ENCODE measurements around the gene CEP63. TPM values are rescaled to one million over a fixed set of nuclear protein-coding genes. Genes with fewer than 3 reads are reported as not detected.

Gene CEP63
- polyA plus RNA-seq, 1 donor from 2014 or later: 14.1 TPM

GRCh38 chr3:134448664-134449063 is 37.2 kb upstream of the CEP63 start:
- no peak for TF ChIP-seq CTCF (IDR thresholded peaks at IDR 0.05; ENCODE audit: poor library complexity, severe bottlenecking)
- no peak for TF ChIP-seq SMC3 (conservative IDR thresholded peaks at IDR 0.05; ENCODE audit: poor library complexity)
- TF ChIP-seq, protein P1, sequence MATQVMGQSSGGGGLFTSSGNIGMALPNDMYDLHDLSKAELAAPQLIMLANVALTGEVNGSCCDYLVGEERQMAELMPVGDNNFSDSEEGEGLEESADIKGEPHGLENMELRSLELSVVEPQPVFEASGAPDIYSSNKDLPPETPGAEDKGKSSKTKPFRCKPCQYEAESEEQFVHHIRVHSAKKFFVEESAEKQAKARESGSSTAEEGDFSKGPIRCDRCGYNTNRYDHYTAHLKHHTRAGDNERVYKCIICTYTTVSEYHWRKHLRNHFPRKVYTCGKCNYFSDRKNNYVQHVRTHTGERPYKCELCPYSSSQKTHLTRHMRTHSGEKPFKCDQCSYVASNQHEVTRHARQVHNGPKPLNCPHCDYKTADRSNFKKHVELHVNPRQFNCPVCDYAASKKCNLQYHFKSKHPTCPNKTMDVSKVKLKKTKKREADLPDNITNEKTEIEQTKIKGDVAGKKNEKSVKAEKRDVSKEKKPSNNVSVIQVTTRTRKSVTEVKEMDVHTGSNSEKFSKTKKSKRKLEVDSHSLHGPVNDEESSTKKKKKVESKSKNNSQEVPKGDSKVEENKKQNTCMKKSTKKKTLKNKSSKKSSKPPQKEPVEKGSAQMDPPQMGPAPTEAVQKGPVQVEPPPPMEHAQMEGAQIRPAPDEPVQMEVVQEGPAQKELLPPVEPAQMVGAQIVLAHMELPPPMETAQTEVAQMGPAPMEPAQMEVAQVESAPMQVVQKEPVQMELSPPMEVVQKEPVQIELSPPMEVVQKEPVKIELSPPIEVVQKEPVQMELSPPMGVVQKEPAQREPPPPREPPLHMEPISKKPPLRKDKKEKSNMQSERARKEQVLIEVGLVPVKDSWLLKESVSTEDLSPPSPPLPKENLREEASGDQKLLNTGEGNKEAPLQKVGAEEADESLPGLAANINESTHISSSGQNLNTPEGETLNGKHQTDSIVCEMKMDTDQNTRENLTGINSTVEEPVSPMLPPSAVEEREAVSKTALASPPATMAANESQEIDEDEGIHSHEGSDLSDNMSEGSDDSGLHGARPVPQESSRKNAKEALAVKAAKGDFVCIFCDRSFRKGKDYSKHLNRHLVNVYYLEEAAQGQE (IDR thresholded peaks at IDR 0.05; ENCODE audit: borderline replicate concordance): no peak
- no peak for TF ChIP-seq RAD21 (conservative IDR thresholded peaks at IDR 0.05)
- no peak for TF ChIP-seq EZH2 (IDR thresholded peaks at IDR 0.05; ENCODE audit: borderline replicate concordance, insufficient read depth, low read length, poor library complexity, severe bottlenecking)
- TF ChIP-seq TAF1 (IDR thresholded peaks at IDR 0.05; ENCODE audit: low read depth): no peak
- no peak for TF ChIP-seq EP300 (conservative IDR thresholded peaks at IDR 0.05; ENCODE audit: poor library complexity, severe bottlenecking)
- TF ChIP-seq POLR2AphosphoS5 (IDR thresholded peaks at IDR 0.05): no peak
- no peak for TF ChIP-seq MXI1 (conservative IDR thresholded peaks at IDR 0.05; ENCODE audit: poor library complexity, severe bottlenecking)

DNA sequence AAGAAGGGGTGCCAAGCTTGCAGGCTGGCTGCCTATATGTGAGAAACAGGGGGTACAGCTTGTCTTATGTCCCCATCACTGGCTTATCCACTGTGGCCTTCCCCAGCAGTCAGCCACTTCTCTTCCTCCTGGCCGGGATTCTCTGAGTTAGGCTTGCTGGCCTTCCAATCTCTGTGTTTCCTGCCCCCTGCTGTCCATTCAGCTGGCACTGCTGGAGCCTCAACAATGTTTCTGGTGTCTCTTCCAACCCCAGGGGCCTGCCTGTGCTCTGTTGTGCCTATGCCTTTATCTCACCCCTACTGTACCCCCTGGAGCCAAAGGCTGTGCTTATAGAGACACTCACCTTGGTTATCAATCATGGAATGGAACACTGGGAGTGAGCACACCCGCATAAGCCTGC is 36.6 kb upstream of the CEP63 start:
- no peaks in the 10 kb centered on the region for H3K27me3 ChIP-seq (ENCODE audit: insufficient read depth, low read depth, low read length)
- no peaks in the 10 kb centered on the region for H3K79me2 ChIP-seq (replicated peaks; ENCODE audit: insufficient read depth, low read length)
- H3K4me3 ChIP-seq (ENCODE audit: low read length): no peak overlapping the region
- TF ChIP-seq POLR2AphosphoS5 (IDR thresholded peaks at IDR 0.05): no peak
- no peak for TF ChIP-seq EZH2 (IDR thresholded peaks at IDR 0.05; ENCODE audit: borderline replicate concordance, insufficient read depth, low read length, poor library complexity, severe bottlenecking)
- no peak for TF ChIP-seq CTCF (IDR thresholded peaks at IDR 0.05; ENCODE audit: poor library complexity, severe bottlenecking)
- TF ChIP-seq EP300 (conservative IDR thresholded peaks at IDR 0.05; ENCODE audit: poor library complexity, severe bottlenecking): no peak
- no peak for TF ChIP-seq TAF1 (IDR thresholded peaks at IDR 0.05; ENCODE audit: low read depth)
- TF ChIP-seq MXI1 (conservative IDR thresholded peaks at IDR 0.05; ENCODE audit: poor library complexity, severe bottlenecking): no peak
- TF ChIP-seq, protein P1 (IDR thresholded peaks at IDR 0.05; ENCODE audit: borderline replicate concordance): no peak
- TF ChIP-seq RAD21 (conservative IDR thresholded peaks at IDR 0.05): no peak
- no peak for TF ChIP-seq SMC3 (conservative IDR thresholded peaks at IDR 0.05; ENCODE audit: poor library complexity)
- no peaks in the 10 kb centered on the region for H3K9me2 ChIP-seq (ENCODE audit: insufficient read depth, low read length)
- no peak overlapping the region for H3K27ac ChIP-seq (ENCODE audit: low read length)
- no peaks in the 10 kb centered on the region for H4K20me1 ChIP-seq (ENCODE audit: insufficient read depth)
- no peak overlapping the region for H3K4me2 ChIP-seq (ENCODE audit: low read length)
- no peaks in the 10 kb centered on the region for H3K36me3 ChIP-seq (ENCODE audit: insufficient read depth, low read length)
- no peaks in the 10 kb centered on the region for H3F3A ChIP-seq (ENCODE audit: insufficient read depth, low read length, poor library complexity, severe bottlenecking)
- H3K9ac ChIP-seq (ENCODE audit: low read length): no peak overlapping the region
- H3K9me3 ChIP-seq (ENCODE audit: low read length): peaks cover 7% of the 10 kb centered on the region
- no peak overlapping the region for H2AFZ ChIP-seq (ENCODE audit: low read depth, low read length)

More at GRCh38 chr3:134448664-134449063, 37.2 kb upstream of the CEP63 start:
- Histone ChIP-seq H3K9ac (ENCODE audit: low read length) (no peak overlapping the region), H4K20me1 (ENCODE audit: insufficient read depth) (no peaks in the 10 kb centered on the region), H3K36me3 (ENCODE audit: insufficient read depth, low read length) (no peaks in the 10 kb centered on the region), H3K27me3 (ENCODE audit: insufficient read depth, low read depth, low read length) (no peaks in the 10 kb centered on the region), H3K4me3 (ENCODE audit: low read length) (no peak overlapping the region), H2AFZ (ENCODE audit: low read depth, low read length) (no peak overlapping the region), H3K9me2 (ENCODE audit: insufficient read depth, low read length) (no peaks in the 10 kb centered on the region), H3K27ac (ENCODE audit: low read length) (no peak overlapping the region), H3K4me2 (ENCODE audit: low read length) (no peak overlapping the region), H3K9me3 (ENCODE audit: low read length) (peaks cover 7% of the 10 kb centered on the region), H3F3A (ENCODE audit: insufficient read depth, low read length, poor library complexity, severe bottlenecking) (no peaks in the 10 kb centered on the region), H3K79me2 (replicated peaks; ENCODE audit: insufficient read depth, low read length) (no peaks in the 10 kb centered on the region)
